Measurements from ENCODE around the gene ACTC1. TPM values are rescaled to one million over a fixed set of nuclear protein-coding genes. Genes with fewer than 3 reads are reported as not detected.

Gene ACTC1
- polyA plus RNA-seq, 2 of the 4 experiments (the other 2 are of a cell fraction), result 0.22 to 1.1 TPM

DNA sequence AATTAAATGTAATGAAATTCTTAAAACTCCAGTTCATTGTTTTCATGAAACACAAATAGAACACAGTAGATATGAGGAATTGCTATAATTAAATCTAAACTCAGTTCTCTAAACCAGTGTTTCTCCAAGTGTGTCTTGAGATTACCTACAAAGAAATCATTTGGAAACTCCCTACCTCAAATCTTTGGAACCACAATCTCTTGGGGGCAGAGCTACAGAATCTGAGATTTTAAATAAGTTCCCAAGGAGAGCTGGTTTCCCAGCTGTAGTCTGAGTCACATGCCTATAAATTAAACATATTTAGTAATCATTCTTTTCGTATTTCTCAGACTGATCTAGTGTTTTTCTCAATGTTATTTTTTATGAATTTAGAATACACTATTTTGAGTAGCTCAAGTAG is 17.0 kb upstream of the ACTC1 start:
- Histone ChIP-seq H3K4me3 (no peak overlapping the region), H3K4me1 (peaks cover 38% of the 10 kb centered on the region), H3K4me2 (no peak overlapping the region), H3K9me3 (no peaks in the 10 kb centered on the region), H3K27ac (peak overlapping the region in 1 of 2 experiments; percentile 82; a peak in 2 of 6 replicates)
- FAIRE-seq, result no peak
- ChIA-PET POLR2A (no interaction called here), CTCF (interaction anchor here (1.1 to 1.7 kb wide), 4 partner anchors 18 to 191 kb away, joined by 3 to 5 read pairs (median 4); no protein-coding TSS in a partner anchor)
- 20% methylated on average over 1 of the region's 1 CpG for WGBS (ENCODE audit: missing lambda C conversion rate)
- ATAC-seq, result no peak
- no peak for DNase-seq (ENCODE audit: low read depth in 1 of 2, low spot score in 1 of 2)
- TF ChIP-seq TFCP2L1 (CRISPR knock-in tag; IDR thresholded peaks at IDR 0.05), result no peak
- no peak for TF ChIP-seq JUNB (IDR thresholded peaks at IDR 0.05)
- TF ChIP-seq PHF8 (IDR thresholded peaks at IDR 0.05; ENCODE audit: borderline replicate concordance, low read depth), result no peak
- TF ChIP-seq ZSCAN20 (CRISPR knock-in tag; IDR thresholded peaks at IDR 0.05), result no peak
- no peak for TF ChIP-seq HOXB13 (CRISPR knock-in tag; IDR thresholded peaks at IDR 0.05; ENCODE audit: low read depth)
- no peak for TF ChIP-seq PBX3 (IDR thresholded peaks at IDR 0.05)
- TF ChIP-seq BCL3 (IDR thresholded peaks at IDR 0.05), result no peak
- no peak for TF ChIP-seq MAX (IDR thresholded peaks at IDR 0.05)
- TF ChIP-seq NR3C1 (IDR thresholded peaks at IDR 0.05), result no peak
- TF ChIP-seq REST (IDR thresholded peaks at IDR 0.05), result no peak
- TF ChIP-seq CTCF (IDR thresholded peaks at IDR 0.05), result no peak
- no peak for TF ChIP-seq TP53 (CRISPR knock-in tag; IDR thresholded peaks at IDR 0.05)
- no peak for TF ChIP-seq CEBPB (IDR thresholded peaks at IDR 0.05)
- no peak for TF ChIP-seq NFE2L2 (conservative IDR thresholded peaks at IDR 0.05; ENCODE audit: low read length)

DNA sequence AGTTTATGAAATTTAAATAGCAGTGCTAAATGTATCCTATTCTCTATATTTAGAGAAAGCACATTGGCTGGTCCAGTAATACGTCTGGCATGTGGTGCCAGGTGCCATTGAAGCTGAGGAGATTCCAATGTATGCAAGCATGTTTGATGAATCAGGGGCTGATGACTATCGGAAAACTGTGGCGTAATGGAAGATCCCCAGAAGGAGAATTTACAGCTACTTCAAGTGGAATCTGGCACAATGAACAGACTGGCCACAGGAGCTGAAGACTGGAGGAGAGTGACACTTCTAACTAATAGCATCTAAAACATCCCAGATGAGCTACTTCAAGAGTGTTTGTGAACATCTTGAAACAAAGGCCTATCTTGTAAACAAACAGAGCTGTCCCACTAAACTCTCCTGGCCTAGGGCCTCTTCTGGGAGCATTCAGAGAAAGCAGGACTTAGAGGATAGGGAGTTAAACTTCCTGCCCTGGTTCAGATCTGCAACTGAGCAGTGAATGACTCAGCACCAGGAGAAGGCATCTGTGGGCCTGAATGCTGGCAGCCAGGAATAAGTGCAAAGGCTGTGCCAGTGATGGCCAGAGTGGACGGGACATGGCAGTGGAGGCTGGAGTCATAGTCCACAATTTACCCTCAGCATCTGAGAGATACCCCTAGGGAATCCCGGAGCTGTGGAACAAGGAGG is 15.2 kb upstream of the ACTC1 start:
- no peak for FAIRE-seq
- peak; percentile 90 to 93 for ATAC-seq
- peak overlapping the region; percentile 58 for H3K4me2 ChIP-seq
- TF ChIP-seq FOSL2 (IDR thresholded peaks at IDR 0.05) (peak; percentile 59; the same call in 1 of the 2 replicates), FOSL2 (CRISPR knock-in tag; IDR thresholded peaks at IDR 0.05) (peak; percentile 85), NPAS2 (CRISPR knock-in tag; IDR thresholded peaks at IDR 0.05; ENCODE audit: borderline replicate concordance) (no peak), BCL3 (IDR thresholded peaks at IDR 0.05) (0 out of 3 replicates have a peak, but pooled peaks have one; percentile 16), ZC3H11A (IDR thresholded peaks at IDR 0.05) (no peak), EHMT2 (IDR thresholded peaks at IDR 0.05; ENCODE audit: low read depth) (no peak), NR3C1 (IDR thresholded peaks at IDR 0.05) (no peak), CEBPB (IDR thresholded peaks at IDR 0.05) (peak in 1 of 2 experiments; percentile 60; a peak in 2 of 4 replicates), MAZ (IDR thresholded peaks at IDR 0.05; ENCODE audit: borderline replicate concordance, low read depth, low read length) (no peak), CBX2 (IDR thresholded peaks at IDR 0.05; ENCODE audit: borderline replicate concordance, low read depth) (no peak)
- TF ChIP-seq, protein P1, sequence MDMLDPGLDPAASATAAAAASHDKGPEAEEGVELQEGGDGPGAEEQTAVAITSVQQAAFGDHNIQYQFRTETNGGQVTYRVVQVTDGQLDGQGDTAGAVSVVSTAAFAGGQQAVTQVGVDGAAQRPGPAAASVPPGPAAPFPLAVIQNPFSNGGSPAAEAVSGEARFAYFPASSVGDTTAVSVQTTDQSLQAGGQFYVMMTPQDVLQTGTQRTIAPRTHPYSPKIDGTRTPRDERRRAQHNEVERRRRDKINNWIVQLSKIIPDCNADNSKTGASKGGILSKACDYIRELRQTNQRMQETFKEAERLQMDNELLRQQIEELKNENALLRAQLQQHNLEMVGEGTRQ (IDR thresholded peaks at IDR 0.05), result no peak
- TF ChIP-seq, protein P2, sequence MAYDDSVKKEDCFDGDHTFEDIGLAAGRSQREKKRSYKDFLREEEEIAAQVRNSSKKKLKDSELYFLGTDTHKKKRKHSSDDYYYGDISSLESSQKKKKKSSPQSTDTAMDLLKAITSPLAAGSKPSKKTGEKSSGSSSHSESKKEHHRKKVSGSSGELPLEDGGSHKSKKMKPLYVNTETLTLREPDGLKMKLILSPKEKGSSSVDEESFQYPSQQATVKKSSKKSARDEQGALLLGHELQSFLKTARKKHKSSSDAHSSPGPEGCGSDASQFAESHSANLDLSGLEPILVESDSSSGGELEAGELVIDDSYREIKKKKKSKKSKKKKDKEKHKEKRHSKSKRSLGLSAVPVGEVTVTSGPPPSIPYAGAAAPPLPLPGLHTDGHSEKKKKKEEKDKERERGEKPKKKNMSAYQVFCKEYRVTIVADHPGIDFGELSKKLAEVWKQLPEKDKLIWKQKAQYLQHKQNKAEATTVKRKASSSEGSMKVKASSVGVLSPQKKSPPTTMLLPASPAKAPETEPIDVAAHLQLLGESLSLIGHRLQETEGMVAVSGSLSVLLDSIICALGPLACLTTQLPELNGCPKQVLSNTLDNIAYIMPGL (CRISPR knock-in tag; IDR thresholded peaks at IDR 0.05; ENCODE audit: borderline replicate concordance), result no peak

More for the DNA sequence above, 15.2 kb upstream of the ACTC1 start:
- Histone ChIP-seq H3K27ac (peak overlapping the region; percentile 82 to 84), H3K4me3 (no peak overlapping the region), H3K4me1 (peaks cover 38% of the 10 kb centered on the region), H3K9me3 (no peaks in the 10 kb centered on the region)
- WGBS (ENCODE audit: missing lambda C conversion rate), result 43% methylated on average over 5 of the region's 5 CpGs
- peak; percentile 49 to 85 for DNase-seq (ENCODE audit: low read depth in 1 of 2, low spot score in 1 of 2)
- CTCF ChIA-PET, result interaction anchor here (1.1 to 1.6 kb wide), 5 partner anchors 9 to 189 kb away, joined by 4 to 7 read pairs (median 5); no protein-coding TSS in a partner anchor
- POLR2A ChIA-PET, result interaction anchor here (0.7 kb wide), 1 partner anchor 88 kb away, joined by 3 read pairs; no protein-coding TSS in a partner anchor

Data from A549 (cell line).